OCI-LY3 (cell line): ENCODE data around the gene LIN7B.

ENCODE experiments used
- H2AFZ ChIP-seq: fragments of 200-600, 300-600 bp; shearing (Covaris generic); 2 replicates; pipeline ENCODE4 v1.6.0; 2014; ENCODE audit warnings: antibody characterized with exemption, low read depth, low read length
- H3K27ac ChIP-seq: fragments of 200-600, 300-600 bp; sonication (generic); 2 replicates; pipeline ENCODE4 v1.5.1; 2014; ENCODE audit warnings: mild to moderate bottlenecking, low read length, moderate library complexity, mixed read lengths
- H3K27me3 ChIP-seq: fragments of 200-600, 300-600 bp; sonication (generic); 2 replicates; pipeline ENCODE4 v1.6.1; 2014; ENCODE audit warnings: low read depth, low read length, mixed read lengths
- H3K36me3 ChIP-seq: fragments of 200-600, 300-600 bp; sonication (generic); replicated peaks from 2 replicates; pipeline ENCODE3; 2014; ENCODE audit warnings: low read depth, low read length, mixed read lengths
- H3K4me1 ChIP-seq: fragments of 300-600, 200-600 bp; sonication (generic); 2 replicates; pipeline ENCODE4 v1.6.1; 2014; ENCODE audit warnings: low read length, mixed read lengths
- H3K4me2 ChIP-seq: fragments of 200-600, 300-600 bp; sonication (generic); 2 replicates; pipeline ENCODE4 v1.6.1; 2014; ENCODE audit warnings: low read length, mixed read lengths
- H3K4me3 ChIP-seq: fragments of 300-600, 200-600 bp; sonication (generic); 2 replicates; pipeline ENCODE4 v1.5.1; 2014; ENCODE audit warnings: antibody characterized with exemption, mild to moderate bottlenecking, low read length, moderate library complexity
- H3K79me2 ChIP-seq: fragments of 300-600, 200-600 bp; shearing (Covaris generic); 2 replicates; pipeline ENCODE4 v1.6.1; 2014; ENCODE audit warnings: mild to moderate bottlenecking, low read length, mixed read lengths
- H3K9ac ChIP-seq: fragments of 300-600, 200-600 bp; shearing (Covaris generic); 2 replicates; pipeline ENCODE4 v1.6.0; 2014; ENCODE audit warnings: mild to moderate bottlenecking, low read length, moderate library complexity
- H3K9me3 ChIP-seq: fragments of 200-600, 300-600 bp; shearing (Covaris generic); 2 replicates; pipeline ENCODE4 v1.6.1; 2014; ENCODE audit warnings: low read length, mixed read lengths; ENCODE audit not compliant: insufficient read depth
- H4K20me1 ChIP-seq: fragments of 200-600, 300-600 bp; sonication (generic); 2 replicates; pipeline ENCODE4 v1.6.1; 2016; ENCODE audit warnings: low read length, mixed read lengths; ENCODE audit not compliant: insufficient read depth
- CTCF ChIP-seq: fragments of 200-600, 300-600 bp; sonication (generic); IDR thresholded peaks from 2 replicates; pipeline ENCODE4 v1.5.1; 2014; ENCODE audit warnings: antibody characterized with exemption, low read length, low read depth
- EZH2phosphoT487 ChIP-seq: fragments of 200-600 bp; shearing (Covaris generic); IDR thresholded peaks from 2 replicates; pipeline ENCODE4 v1.6.1; 2018; ENCODE audit warnings: antibody characterized with exemption, mixed run types, low read depth

Gene LIN7B

GRCh38 chr19:49114630-49115363, 627 bp downstream of the LIN7B start:
- no peak overlapping the region for H3K27ac ChIP-seq
- peak overlapping the region; percentile 38 for H3K9ac ChIP-seq
- peak overlapping the region; percentile 78 for H3K4me3 ChIP-seq
- H3K36me3 ChIP-seq: peaks cover 2% of the 10 kb centered on the region
- no peaks in the 10 kb centered on the region for H3K27me3 ChIP-seq
- no peaks in the 10 kb centered on the region for H4K20me1 ChIP-seq
- no peak overlapping the region for H2AFZ ChIP-seq
- peak overlapping the region; percentile 89 for H3K4me2 ChIP-seq
- H3K9me3 ChIP-seq: no peaks in the 10 kb centered on the region
- TF ChIP-seq EZH2phosphoT487: no peak
- TF ChIP-seq CTCF: no peak
- H3K4me1 ChIP-seq: peaks cover 14% of the 10 kb centered on the region
- peaks cover 6% of the 10 kb centered on the region for H3K79me2 ChIP-seq

GRCh38 chr19:49116544-49116943, 2.4 kb downstream of the LIN7B start:
- H3K79me2 ChIP-seq: peaks cover 6% of the 10 kb centered on the region
- TF ChIP-seq EZH2phosphoT487 (no peak), CTCF (no peak)

GRCh38 chr19:49117677-49118564, 3.8 kb downstream of the LIN7B start:
- H3K36me3 ChIP-seq: no peaks in the 10 kb centered on the region
- no peaks in the 10 kb centered on the region for H3K27me3 ChIP-seq
- TF ChIP-seq EZH2phosphoT487: no peak
- no peak for TF ChIP-seq CTCF
- H3K79me2 ChIP-seq: peaks cover 6% of the 10 kb centered on the region
- H4K20me1 ChIP-seq: no peaks in the 10 kb centered on the region
- H3K9me3 ChIP-seq: no peaks in the 10 kb centered on the region
- H3K27ac ChIP-seq: peak overlapping the region; percentile 72
- peak overlapping the region; percentile 42; the same call in 1 of the 2 replicates for H2AFZ ChIP-seq
- H3K4me1 ChIP-seq: peaks cover 22% of the 10 kb centered on the region
- H3K4me3 ChIP-seq: peak overlapping the region; percentile 92
- H3K4me2 ChIP-seq: peak overlapping the region; percentile 99
- H3K9ac ChIP-seq: peak overlapping the region; percentile 90

More at GRCh38 chr19:49116544-49116943, 2.4 kb downstream of the LIN7B start:
- Histone ChIP-seq H3K27ac (no peak overlapping the region), H4K20me1 (no peaks in the 10 kb centered on the region), H3K9me3 (no peaks in the 10 kb centered on the region), H3K4me3 (no peak overlapping the region), H3K27me3 (no peaks in the 10 kb centered on the region), H3K4me2 (no peak overlapping the region), H3K36me3 (no peaks in the 10 kb centered on the region), H3K4me1 (peaks cover 22% of the 10 kb centered on the region), H3K9ac (no peak overlapping the region), H2AFZ (no peak overlapping the region)
